Measurements from ENCODE around the gene LGR5. TPM values are rescaled to one million over a fixed set of nuclear protein-coding genes. Genes with fewer than 3 reads are reported as not detected.

LGR5 gene
- total RNA-seq, 1 donor from 2014 or later, result 0.32 TPM

- Histone ChIP-seq H3K4me2 (ENCODE audit: low read length) (no peak overlapping the region), H3K4me3 (ENCODE audit: insufficient read depth, low read depth, low read length) (no peak overlapping the region), H4K20me1 (ENCODE audit: insufficient read depth, low read length) (no peaks in the 10 kb centered on the region), H3K9me3 (ENCODE audit: insufficient read depth, low read depth, low read length) (no peaks in the 10 kb centered on the region), H2AFZ (ENCODE audit: low read depth, low read length) (no peak overlapping the region), H3K27ac (ENCODE audit: low read depth, low read length) (no peak overlapping the region), H3K36me3 (ENCODE audit: insufficient read depth, low read length) (no peaks in the 10 kb centered on the region), H3K9ac (ENCODE audit: low read length) (no peak overlapping the region), H3K4me1 (ENCODE audit: insufficient read depth, low read length) (no peaks in the 10 kb centered on the region), H3K27me3 (ENCODE audit: insufficient read depth, low read length) (peaks cover 46% of the 10 kb centered on the region), H3K79me2 (ENCODE audit: insufficient read depth, low read length) (no peaks in the 10 kb centered on the region)
- TF ChIP-seq, protein P1, sequence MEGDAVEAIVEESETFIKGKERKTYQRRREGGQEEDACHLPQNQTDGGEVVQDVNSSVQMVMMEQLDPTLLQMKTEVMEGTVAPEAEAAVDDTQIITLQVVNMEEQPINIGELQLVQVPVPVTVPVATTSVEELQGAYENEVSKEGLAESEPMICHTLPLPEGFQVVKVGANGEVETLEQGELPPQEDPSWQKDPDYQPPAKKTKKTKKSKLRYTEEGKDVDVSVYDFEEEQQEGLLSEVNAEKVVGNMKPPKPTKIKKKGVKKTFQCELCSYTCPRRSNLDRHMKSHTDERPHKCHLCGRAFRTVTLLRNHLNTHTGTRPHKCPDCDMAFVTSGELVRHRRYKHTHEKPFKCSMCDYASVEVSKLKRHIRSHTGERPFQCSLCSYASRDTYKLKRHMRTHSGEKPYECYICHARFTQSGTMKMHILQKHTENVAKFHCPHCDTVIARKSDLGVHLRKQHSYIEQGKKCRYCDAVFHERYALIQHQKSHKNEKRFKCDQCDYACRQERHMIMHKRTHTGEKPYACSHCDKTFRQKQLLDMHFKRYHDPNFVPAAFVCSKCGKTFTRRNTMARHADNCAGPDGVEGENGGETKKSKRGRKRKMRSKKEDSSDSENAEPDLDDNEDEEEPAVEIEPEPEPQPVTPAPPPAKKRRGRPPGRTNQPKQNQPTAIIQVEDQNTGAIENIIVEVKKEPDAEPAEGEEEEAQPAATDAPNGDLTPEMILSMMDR (IDR thresholded peaks at IDR 0.05; ENCODE audit: insufficient read depth, low read depth, low read length), result no peak
- TF ChIP-seq EZH2 (IDR thresholded peaks at IDR 0.05; ENCODE audit: insufficient read depth, low read length), result no peak
- no peak overlapping the region for H3K4me3 Mint-ChIP-seq (ENCODE audit: unreplicated experiment)
- H3K9me3 Mint-ChIP-seq (ENCODE audit: unreplicated experiment), result peaks cover 5% of the 10 kb centered on the region
- H3K27me3 Mint-ChIP-seq (ENCODE audit: low read depth, unreplicated experiment), result peaks cover 12% of the 10 kb centered on the region
- peaks cover 2% of the 10 kb centered on the region for H3K36me3 Mint-ChIP-seq (ENCODE audit: low read depth, unreplicated experiment)
- no peak overlapping the region for H3K27ac Mint-ChIP-seq (ENCODE audit: unreplicated experiment)
- H3K4me1 Mint-ChIP-seq (ENCODE audit: low read depth, unreplicated experiment), result no peaks in the 10 kb centered on the region
- DNase-seq (ENCODE audit: low read depth) (no peak), FAIRE-seq (no peak)
Measured at GRCh38 chr12:71455028-71455737, 15.6 kb downstream of the LGR5 start.

DNA sequence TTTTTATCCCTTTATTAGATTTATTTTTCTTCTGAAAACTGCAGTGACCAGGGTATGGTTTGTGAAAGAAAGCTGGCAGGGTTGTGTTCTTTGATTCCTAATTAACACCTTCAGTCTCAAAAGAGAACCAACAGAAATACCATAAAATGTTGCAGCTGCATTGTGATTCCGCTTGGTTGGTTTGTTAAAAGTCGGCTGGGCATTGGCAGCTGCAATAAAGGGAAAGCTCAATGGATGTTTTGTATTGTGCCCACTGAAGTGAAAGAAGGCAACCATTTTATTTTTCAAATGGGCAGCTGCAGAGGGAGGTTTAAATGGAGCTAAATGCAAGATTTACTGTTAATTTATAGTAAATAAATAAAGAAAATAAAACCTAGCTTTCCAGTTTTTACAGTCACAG, 16.7 kb downstream of the LGR5 start:
- Mint-ChIP-seq H3K27ac (ENCODE audit: unreplicated experiment) (no peak overlapping the region), H3K9me3 (ENCODE audit: unreplicated experiment) (peaks cover 5% of the 10 kb centered on the region), H3K4me1 (ENCODE audit: low read depth, unreplicated experiment) (no peaks in the 10 kb centered on the region), H3K36me3 (ENCODE audit: low read depth, unreplicated experiment) (peaks cover 2% of the 10 kb centered on the region), H3K4me3 (ENCODE audit: unreplicated experiment) (no peak overlapping the region), H3K27me3 (ENCODE audit: low read depth, unreplicated experiment) (peaks cover 12% of the 10 kb centered on the region)
- DNase-seq (ENCODE audit: low read depth), result no peak
- no peak for TF ChIP-seq EZH2 (IDR thresholded peaks at IDR 0.05; ENCODE audit: insufficient read depth, low read length)
- TF ChIP-seq, protein P1 (IDR thresholded peaks at IDR 0.05; ENCODE audit: insufficient read depth, low read depth, low read length), result no peak
- no peaks in the 10 kb centered on the region for H3K4me1 ChIP-seq (ENCODE audit: insufficient read depth, low read length)
- FAIRE-seq, result no peak
- no peak overlapping the region for H3K9ac ChIP-seq (ENCODE audit: low read length)
- H3K36me3 ChIP-seq (ENCODE audit: insufficient read depth, low read length), result no peaks in the 10 kb centered on the region
- peaks cover 49% of the 10 kb centered on the region for H3K27me3 ChIP-seq (ENCODE audit: insufficient read depth, low read length)
- no peaks in the 10 kb centered on the region for H3K9me3 ChIP-seq (ENCODE audit: insufficient read depth, low read depth, low read length)
- no peak overlapping the region for H3K27ac ChIP-seq (ENCODE audit: low read depth, low read length)
- no peak overlapping the region for H3K4me3 ChIP-seq (ENCODE audit: insufficient read depth, low read depth, low read length)
- no peaks in the 10 kb centered on the region for H3K79me2 ChIP-seq (ENCODE audit: insufficient read depth, low read length)
- H2AFZ ChIP-seq (ENCODE audit: low read depth, low read length), result no peak overlapping the region
- H4K20me1 ChIP-seq (ENCODE audit: insufficient read depth, low read length), result no peaks in the 10 kb centered on the region
- H3K4me2 ChIP-seq (ENCODE audit: low read length), result no peak overlapping the region

DNA sequence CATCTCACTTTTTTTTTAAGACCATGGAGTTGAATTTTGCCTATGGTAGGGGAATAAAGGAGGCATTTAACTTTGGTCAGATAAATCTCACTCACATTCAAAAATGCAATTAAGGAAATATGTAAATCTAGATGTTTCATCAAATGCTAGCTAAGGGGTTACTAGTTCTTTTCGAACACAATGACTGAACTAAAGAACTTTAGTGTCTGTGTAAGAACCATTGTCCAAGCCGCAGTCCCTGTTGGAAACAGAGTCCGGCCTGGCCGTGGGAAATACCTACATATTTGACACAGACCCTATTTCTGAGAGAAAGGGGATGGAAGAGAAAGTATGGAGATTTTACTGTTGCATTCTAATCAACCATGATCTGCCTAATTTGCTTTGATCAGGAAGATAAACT, 17.4 kb downstream of the LGR5 start:
- Histone ChIP-seq H3K4me1 (ENCODE audit: insufficient read depth, low read length) (no peaks in the 10 kb centered on the region), H3K27ac (ENCODE audit: low read depth, low read length) (no peak overlapping the region), H3K9ac (ENCODE audit: low read length) (no peak overlapping the region), H3K79me2 (ENCODE audit: insufficient read depth, low read length) (no peaks in the 10 kb centered on the region), H3K27me3 (ENCODE audit: insufficient read depth, low read length) (peaks cover 48% of the 10 kb centered on the region), H2AFZ (ENCODE audit: low read depth, low read length) (no peak overlapping the region), H3K9me3 (ENCODE audit: insufficient read depth, low read depth, low read length) (no peaks in the 10 kb centered on the region), H3K4me3 (ENCODE audit: insufficient read depth, low read depth, low read length) (no peak overlapping the region), H3K36me3 (ENCODE audit: insufficient read depth, low read length) (no peaks in the 10 kb centered on the region), H3K4me2 (ENCODE audit: low read length) (no peak overlapping the region), H4K20me1 (ENCODE audit: insufficient read depth, low read length) (no peaks in the 10 kb centered on the region)
- Mint-ChIP-seq H3K27ac (ENCODE audit: unreplicated experiment) (no peak overlapping the region), H3K4me3 (ENCODE audit: unreplicated experiment) (no peak overlapping the region), H3K27me3 (ENCODE audit: low read depth, unreplicated experiment) (peaks cover 10% of the 10 kb centered on the region), H3K36me3 (ENCODE audit: low read depth, unreplicated experiment) (peaks cover 2% of the 10 kb centered on the region), H3K9me3 (ENCODE audit: unreplicated experiment) (peaks cover 3% of the 10 kb centered on the region), H3K4me1 (ENCODE audit: low read depth, unreplicated experiment) (no peaks in the 10 kb centered on the region)
- TF ChIP-seq, protein P1 (IDR thresholded peaks at IDR 0.05; ENCODE audit: insufficient read depth, low read depth, low read length), result no peak
- no peak for TF ChIP-seq EZH2 (IDR thresholded peaks at IDR 0.05; ENCODE audit: insufficient read depth, low read length)
- FAIRE-seq (no peak), DNase-seq (ENCODE audit: low read depth) (no peak)
